ENCODE data around the gene BCKDHA.
"Not testable (repeated sequence)": the region's sequence is repeated elsewhere in the genome, so short reads cannot be mapped to it uniquely, and the experiment has no call there.

The BCKDHA gene

DNA sequence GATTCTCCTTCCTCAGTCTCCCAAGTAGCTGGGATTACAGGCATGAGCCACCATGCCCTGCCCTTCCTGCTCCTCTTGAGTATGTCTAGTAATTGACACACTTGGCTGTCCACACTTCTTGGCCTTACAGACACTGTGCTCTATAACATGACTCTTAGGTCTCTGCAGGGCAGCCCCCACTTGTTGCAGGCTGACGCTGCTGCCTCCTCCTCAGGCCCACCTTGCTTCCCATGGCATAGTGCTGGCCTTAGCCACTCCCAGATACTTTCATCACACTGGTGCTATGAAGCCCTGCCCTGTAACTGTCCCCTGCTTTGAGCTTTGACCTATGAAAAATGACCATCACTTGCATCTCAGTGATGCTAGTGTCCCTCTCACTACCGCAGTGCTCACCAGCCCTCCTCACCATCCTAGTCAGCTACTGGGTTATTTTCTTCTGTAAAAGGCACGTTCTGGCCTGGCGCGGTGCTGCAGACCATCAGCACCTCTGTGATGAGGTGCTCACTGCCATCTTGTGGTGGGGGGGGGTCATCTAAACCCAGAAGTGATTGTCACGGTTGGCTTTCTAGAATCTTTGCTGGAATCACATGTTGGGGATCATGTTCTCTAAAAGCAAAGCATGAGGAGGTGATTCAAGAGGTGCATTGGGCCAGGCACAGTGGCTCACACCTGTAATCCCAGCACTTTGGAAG lies 55.1 kb downstream of the BCKDHA start:
- no peak for DNase-seq

DNA sequence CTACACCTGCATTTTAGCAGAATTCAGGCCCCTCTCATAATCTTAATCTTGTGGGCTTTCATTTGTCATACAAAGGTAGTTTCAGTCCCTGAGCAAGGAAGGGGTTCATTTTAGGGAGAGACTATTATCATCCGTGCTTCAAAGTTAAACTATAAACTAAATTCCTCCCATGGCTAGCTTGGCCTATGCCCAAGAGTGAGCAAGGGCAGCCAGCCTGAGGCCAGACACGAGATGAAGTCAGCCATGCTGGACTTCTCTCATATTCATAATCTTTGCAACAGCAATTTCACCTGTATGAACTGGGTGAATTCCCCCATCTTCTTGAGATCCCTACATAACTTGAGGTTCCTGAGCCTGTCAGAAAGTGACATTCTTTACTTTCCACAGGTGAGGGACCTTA lies 58.3 kb downstream of the BCKDHA start:
- no peak for DNase-seq

DNA sequence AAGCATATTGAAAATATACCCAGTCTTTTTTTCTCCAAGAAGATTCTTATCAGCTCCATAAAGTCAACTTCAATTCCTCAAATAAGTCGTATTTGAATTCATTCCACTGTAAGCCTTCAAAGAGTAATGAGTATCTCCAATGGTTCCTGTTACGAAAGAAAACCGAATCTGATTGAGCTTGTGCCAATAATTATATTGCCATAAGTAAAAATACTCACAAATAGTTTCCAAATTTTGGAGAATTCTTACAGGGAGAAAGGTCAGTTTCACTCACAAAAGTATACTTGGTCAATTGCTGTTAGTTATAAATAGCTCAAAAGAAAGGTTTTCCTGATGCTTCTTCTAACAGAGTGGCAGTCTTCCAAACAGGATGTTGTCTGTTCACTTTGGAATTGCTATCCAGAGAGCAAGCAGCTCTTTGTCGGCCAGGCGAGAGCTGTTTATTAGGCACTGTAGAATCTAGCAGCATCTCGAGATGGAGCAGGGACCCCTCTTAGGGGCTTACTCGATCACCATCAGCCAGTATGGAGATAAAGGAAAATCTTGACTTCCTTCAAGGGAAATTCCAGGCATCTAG lies 58.8 kb downstream of the BCKDHA start:
- no peak for DNase-seq

DNA sequence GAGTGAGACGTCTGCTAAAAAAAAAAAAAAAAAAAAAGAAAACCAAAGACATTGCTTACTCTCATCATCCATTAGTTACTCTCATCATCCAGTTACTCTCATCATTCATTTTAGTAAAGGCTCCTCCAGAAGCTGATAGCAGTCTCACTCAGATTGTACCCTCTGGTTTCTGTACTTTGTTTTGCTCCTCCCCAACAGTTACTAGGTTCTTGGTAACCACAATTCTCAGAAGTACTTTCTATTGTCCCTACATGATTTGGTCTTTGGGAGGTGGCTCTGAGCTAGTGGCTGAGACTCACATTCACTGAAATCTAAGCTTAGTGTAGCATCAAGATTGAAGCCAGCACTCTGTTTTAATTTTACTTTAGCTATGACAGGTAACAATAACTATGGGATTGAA lies 59.6 kb downstream of the BCKDHA start:
- no peak for DNase-seq

DNA sequence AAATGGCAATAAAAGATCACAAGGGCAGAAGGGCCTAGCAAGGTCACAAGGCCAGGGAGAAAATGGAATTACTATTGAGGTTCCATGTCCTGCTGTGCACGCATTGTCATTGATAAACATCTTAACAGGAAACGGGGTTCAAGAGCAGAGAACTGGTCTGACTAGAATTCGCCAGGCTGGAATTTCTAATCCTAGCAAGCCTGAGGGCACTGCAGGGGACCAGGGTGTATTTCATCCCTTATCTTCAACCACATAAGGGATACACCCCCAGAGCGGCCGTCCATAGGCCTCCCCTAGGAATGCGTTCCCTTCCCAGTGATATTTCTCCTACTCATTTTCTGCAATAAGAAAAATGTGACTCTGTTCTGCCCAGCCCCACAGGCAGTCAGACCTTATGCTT lies 64.9 kb downstream of the BCKDHA start:
- no peak for DNase-seq

DNA sequence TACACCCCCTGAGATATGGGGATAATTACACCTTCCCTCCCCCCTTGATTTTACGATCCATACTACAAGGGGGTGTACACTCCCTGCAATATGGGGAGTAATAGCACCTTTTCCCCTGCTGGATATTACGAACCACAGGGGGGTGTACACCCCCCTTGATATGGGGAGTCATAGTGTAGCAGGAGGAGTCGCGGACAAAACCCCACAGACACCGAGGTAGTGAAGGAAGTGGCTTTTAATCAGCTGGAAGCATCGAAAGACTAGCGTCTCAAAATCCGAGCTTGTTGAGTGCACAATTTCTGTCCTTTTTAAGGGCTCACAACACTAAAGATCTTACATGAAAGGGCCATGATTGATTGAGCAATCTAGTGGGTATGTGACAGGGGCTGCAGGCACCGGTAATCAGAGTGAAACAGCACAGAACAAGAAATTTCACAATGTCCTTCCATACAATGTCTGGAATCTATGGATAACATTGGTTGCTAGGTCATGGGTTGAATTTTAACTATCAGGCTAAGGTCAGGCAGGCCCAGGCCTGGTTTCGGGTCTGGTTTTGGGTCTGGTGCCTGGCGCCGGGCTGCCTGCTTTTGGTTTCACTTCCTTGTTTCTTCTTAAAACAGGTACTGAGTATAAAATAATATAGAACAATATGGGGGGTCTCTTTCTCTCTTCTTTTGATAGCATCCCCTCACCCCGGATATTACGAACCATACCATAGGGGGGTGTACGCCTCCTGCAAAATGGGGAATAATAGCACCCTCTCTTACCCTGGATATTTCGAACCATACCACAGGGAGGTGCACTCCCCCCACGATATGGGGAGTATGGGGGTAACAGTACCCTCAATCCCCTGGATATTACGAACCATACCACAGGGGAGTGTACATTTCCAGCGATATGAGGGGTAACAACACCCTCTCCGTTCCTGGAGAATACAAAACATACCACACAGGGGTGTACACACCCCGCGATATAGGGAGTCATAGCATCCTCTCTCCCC lies 65.9 kb downstream of the BCKDHA start:
- not testable (repeated sequence) for DNase-seq
